ENCODE results near the gene POMP. TPM values are rescaled to one million over a fixed set of nuclear protein-coding genes. Genes with fewer than 3 reads are reported as not detected.

The POMP gene
- total RNA-seq, 1 donor from 2014 or later: 98.9 TPM

DNA sequence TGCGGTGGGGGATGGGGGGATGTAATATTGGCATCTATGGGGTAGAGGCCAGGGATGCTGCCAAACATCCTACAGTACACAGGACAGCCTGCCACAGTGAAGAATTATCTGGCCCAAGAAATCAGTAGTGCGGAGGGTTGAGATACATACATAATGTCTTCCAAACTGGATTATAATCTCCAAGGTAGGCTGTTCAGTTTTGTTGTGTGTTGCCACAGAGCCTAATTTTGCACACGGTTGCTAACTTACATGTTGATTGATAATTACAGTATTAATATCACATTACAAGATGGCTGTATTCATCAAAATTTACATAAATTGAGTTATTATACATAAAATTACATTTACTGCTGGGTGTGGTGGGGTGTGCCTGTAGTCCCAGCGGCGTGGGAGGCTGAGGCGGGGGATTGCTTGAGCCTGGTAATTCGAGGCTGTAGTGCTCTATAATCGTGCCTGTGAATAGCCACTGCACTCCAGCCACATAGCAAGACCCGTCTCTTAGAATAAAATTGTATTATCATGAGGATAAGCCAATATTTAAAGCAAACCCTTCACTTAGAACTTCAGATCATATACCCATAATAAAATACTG, 8.1 kb downstream of the POMP start:
- Mint-ChIP-seq H3K27ac (no peak overlapping the region), H3K27me3 (ENCODE audit: insufficient read depth, low read depth) (no peaks in the 10 kb centered on the region), H3K9me3 (no peaks in the 10 kb centered on the region), H3K4me3 (no peak overlapping the region), H3K36me3 (peaks cover 31% of the 10 kb centered on the region), H3K4me1 (no peaks in the 10 kb centered on the region)
- no peaks in the 10 kb centered on the region for H3K9me3 ChIP-seq (ENCODE audit: low read depth)
- no peak overlapping the region for H3K27ac ChIP-seq
- H3K36me3 ChIP-seq: peaks cover 50% of the 10 kb centered on the region
- H3K27me3 ChIP-seq: no peaks in the 10 kb centered on the region
- H3K4me3 ChIP-seq: no peak overlapping the region
- no peak overlapping the region for H3K9ac ChIP-seq
- H3F3A ChIP-seq (ENCODE audit: low read depth): no peaks in the 10 kb centered on the region
- no peak overlapping the region for H3K4me2 ChIP-seq
- no peak for DNase-seq (ENCODE audit: low spot score)
- peaks cover 7% of the 10 kb centered on the region for H4K20me1 ChIP-seq (ENCODE audit: low read depth)
- TF ChIP-seq, protein P1, sequence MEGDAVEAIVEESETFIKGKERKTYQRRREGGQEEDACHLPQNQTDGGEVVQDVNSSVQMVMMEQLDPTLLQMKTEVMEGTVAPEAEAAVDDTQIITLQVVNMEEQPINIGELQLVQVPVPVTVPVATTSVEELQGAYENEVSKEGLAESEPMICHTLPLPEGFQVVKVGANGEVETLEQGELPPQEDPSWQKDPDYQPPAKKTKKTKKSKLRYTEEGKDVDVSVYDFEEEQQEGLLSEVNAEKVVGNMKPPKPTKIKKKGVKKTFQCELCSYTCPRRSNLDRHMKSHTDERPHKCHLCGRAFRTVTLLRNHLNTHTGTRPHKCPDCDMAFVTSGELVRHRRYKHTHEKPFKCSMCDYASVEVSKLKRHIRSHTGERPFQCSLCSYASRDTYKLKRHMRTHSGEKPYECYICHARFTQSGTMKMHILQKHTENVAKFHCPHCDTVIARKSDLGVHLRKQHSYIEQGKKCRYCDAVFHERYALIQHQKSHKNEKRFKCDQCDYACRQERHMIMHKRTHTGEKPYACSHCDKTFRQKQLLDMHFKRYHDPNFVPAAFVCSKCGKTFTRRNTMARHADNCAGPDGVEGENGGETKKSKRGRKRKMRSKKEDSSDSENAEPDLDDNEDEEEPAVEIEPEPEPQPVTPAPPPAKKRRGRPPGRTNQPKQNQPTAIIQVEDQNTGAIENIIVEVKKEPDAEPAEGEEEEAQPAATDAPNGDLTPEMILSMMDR (IDR thresholded peaks at IDR 0.05): no peak
- no peak for TF ChIP-seq EZH2phosphoT487 (IDR thresholded peaks at IDR 0.05)
- TF ChIP-seq EZH2 (IDR thresholded peaks at IDR 0.05): no peak
- H3K4me1 ChIP-seq: no peaks in the 10 kb centered on the region
- peaks cover 11% of the 10 kb centered on the region for H3K79me2 ChIP-seq (ENCODE audit: low read depth)
- H2AFZ ChIP-seq (replicated peaks): no peak overlapping the region

DNA sequence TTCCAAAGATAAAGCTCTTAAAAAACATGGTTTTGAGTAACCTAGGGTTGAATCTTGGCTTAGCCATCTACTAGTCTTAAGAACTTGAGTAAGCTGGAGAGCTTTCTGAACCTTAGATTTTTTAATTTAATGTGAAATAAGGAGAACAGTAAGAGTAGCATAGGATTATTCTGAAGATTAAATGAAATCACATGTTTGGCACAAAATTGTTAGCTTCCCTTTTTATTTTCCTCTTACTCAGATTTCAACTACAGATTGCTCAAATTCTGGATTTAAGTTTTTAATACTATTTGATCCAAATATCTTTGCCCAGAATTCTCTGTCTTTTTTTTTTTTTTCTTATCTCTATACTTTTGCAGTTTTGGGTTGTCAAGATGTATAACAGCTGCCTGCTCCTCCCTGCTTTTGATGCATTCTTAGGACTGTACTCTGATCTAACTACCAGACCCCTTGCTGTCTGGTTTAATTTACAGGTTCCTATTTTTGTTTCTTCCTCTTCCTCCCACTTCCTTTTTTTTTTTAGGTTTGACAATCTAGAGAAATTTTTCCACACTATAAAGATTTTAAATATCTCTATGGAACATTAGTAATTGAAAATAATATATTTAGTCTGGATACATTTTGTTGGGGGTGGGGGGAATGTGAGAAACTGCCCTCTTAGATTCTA, 12.3 kb downstream of the POMP start:
- TF ChIP-seq EZH2 (IDR thresholded peaks at IDR 0.05) (no peak), EZH2phosphoT487 (IDR thresholded peaks at IDR 0.05) (no peak)
- TF ChIP-seq, protein P1 (IDR thresholded peaks at IDR 0.05): no peak
- no peak for DNase-seq (ENCODE audit: low spot score)
- no peaks in the 10 kb centered on the region for H3K9me3 ChIP-seq (ENCODE audit: low read depth)
- peaks cover 27% of the 10 kb centered on the region for H3K36me3 ChIP-seq
- no peak overlapping the region for H3K4me3 ChIP-seq
- H2AFZ ChIP-seq (replicated peaks): no peak overlapping the region
- H3K79me2 ChIP-seq (ENCODE audit: low read depth): no peaks in the 10 kb centered on the region
- peaks cover 6% of the 10 kb centered on the region for H4K20me1 ChIP-seq (ENCODE audit: low read depth)
- H3K4me2 ChIP-seq: no peak overlapping the region
- H3F3A ChIP-seq (ENCODE audit: low read depth): no peaks in the 10 kb centered on the region
- H3K9me3 Mint-ChIP-seq: no peaks in the 10 kb centered on the region
- H3K4me3 Mint-ChIP-seq: no peak overlapping the region
- H3K27ac ChIP-seq: no peak overlapping the region
- H3K4me1 Mint-ChIP-seq: no peaks in the 10 kb centered on the region
- no peaks in the 10 kb centered on the region for H3K27me3 Mint-ChIP-seq (ENCODE audit: insufficient read depth, low read depth)
- no peak overlapping the region for H3K9ac ChIP-seq
- H3K27ac Mint-ChIP-seq: no peak overlapping the region
- H3K4me1 ChIP-seq: no peaks in the 10 kb centered on the region
- peaks cover 31% of the 10 kb centered on the region for H3K36me3 Mint-ChIP-seq
- no peaks in the 10 kb centered on the region for H3K27me3 ChIP-seq

DNA sequence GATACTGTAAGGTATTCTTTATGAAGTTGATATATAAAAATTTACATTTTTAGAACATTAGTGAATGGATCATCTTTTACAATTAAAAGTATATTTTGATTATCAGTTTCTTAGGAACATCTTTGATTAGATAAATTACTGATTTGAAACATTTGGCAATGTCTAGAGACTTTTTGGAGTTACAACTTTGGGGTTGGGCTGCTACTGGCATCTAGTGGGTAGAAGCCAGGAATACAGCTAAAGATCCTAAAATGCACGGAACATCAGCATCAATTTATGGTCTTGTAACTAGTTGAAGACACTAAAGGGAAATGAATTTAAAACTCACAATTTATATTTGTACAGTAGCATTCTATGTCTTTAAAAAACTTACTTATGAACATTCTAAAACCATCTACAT, 19.9 kb downstream of the POMP start:
- no peaks in the 10 kb centered on the region for H3K79me2 ChIP-seq (ENCODE audit: low read depth)
- H3K9ac ChIP-seq: no peak overlapping the region
- Mint-ChIP-seq H3K36me3 (peaks cover 10% of the 10 kb centered on the region), H3K27me3 (ENCODE audit: insufficient read depth, low read depth) (no peaks in the 10 kb centered on the region), H3K27ac (no peak overlapping the region), H3K4me1 (no peaks in the 10 kb centered on the region), H3K4me3 (no peak overlapping the region), H3K9me3 (no peaks in the 10 kb centered on the region)
- H2AFZ ChIP-seq (replicated peaks): no peak overlapping the region
- no peak overlapping the region for H3K4me3 ChIP-seq
- H3K4me2 ChIP-seq: no peak overlapping the region
- no peaks in the 10 kb centered on the region for H4K20me1 ChIP-seq (ENCODE audit: low read depth)
- TF ChIP-seq EZH2 (IDR thresholded peaks at IDR 0.05) (no peak), EZH2phosphoT487 (IDR thresholded peaks at IDR 0.05) (no peak)
- TF ChIP-seq, protein P1 (IDR thresholded peaks at IDR 0.05): no peak
- no peak for DNase-seq (ENCODE audit: low spot score)
- H3K36me3 ChIP-seq: peaks cover 17% of the 10 kb centered on the region
- no peaks in the 10 kb centered on the region for H3K9me3 ChIP-seq (ENCODE audit: low read depth)
- peaks cover 15% of the 10 kb centered on the region for H3F3A ChIP-seq (ENCODE audit: low read depth)
- H3K27ac ChIP-seq: no peak overlapping the region
- H3K27me3 ChIP-seq: no peaks in the 10 kb centered on the region
- H3K4me1 ChIP-seq: no peaks in the 10 kb centered on the region
